Medulla oblongata (tissue), 1 donor: ENCODE data around the gene BBOX1.
"Not testable (repeated sequence)": the region's sequence is repeated elsewhere in the genome, so short reads cannot be mapped to it uniquely, and the experiment has no call there.

Experiments used
- DNase-seq: peaks from one replicate; pipeline ENCODE4 v3.0.0-alpha.2; 2015; ENCODE audit errors: extremely low spot score

The BBOX1 gene

GRCh38 chr11:27040302-27041115 is at the start of gene BBOX1:
TSS of gene BBOX1 (plus strand) at chr11:27040815. CDS start at chr11:27055431, 14,616 bp downstream.
- DNase-seq, result peak; percentile 75

GRCh38 chr11:26992031-26992541 is 48.5 kb upstream of the BBOX1 start:
- DNase-seq, result no peak

GRCh38 chr11:26993965-26994457 is 46.6 kb upstream of the BBOX1 start, which contains the start of gene FIBIN:
TSS of gene FIBIN (plus strand) at chr11:26994112. CDS start at chr11:26994527, 415 bp downstream.
- DNase-seq, result peak; percentile 52

GRCh38 chr11:26994631-26995095 is 46.0 kb upstream of the BBOX1 start:
- no peak for DNase-seq

GRCh38 chr11:26995701-26996460 is 44.7 kb upstream of the BBOX1 start:
- no peak for DNase-seq

GRCh38 chr11:26997378-26997777 is 43.2 kb upstream of the BBOX1 start:
- DNase-seq, result no peak

- not testable (repeated sequence) for DNase-seq
Measured at GRCh38 chr11:27001136-27001730, 39.4 kb upstream of the BBOX1 start.

- no peak for DNase-seq
Measured at GRCh38 chr11:27002431-27002830, 38.2 kb upstream of the BBOX1 start.

GRCh38 chr11:27002838-27003237 is 37.8 kb upstream of the BBOX1 start:
- no peak for DNase-seq

GRCh38 chr11:27004103-27004502 is 36.5 kb upstream of the BBOX1 start:
- no peak for DNase-seq

GRCh38 chr11:27008811-27009535 is 31.6 kb upstream of the BBOX1 start:
- no peak for DNase-seq

GRCh38 chr11:27011560-27012233 is 28.9 kb upstream of the BBOX1 start:
- peak; percentile 51 for DNase-seq

GRCh38 chr11:27012234-27012921 is 28.2 kb upstream of the BBOX1 start:
- DNase-seq, result peak; percentile 70

- no peak for DNase-seq
Measured at GRCh38 chr11:27013781-27014361, 26.7 kb upstream of the BBOX1 start.

- DNase-seq, result no peak
Measured at GRCh38 chr11:27018902-27019529, 21.6 kb upstream of the BBOX1 start.

GRCh38 chr11:27020751-27021150 is 19.9 kb upstream of the BBOX1 start:
- DNase-seq, result no peak

- DNase-seq, result no peak
Measured at GRCh38 chr11:27022659-27023251, 17.9 kb upstream of the BBOX1 start.

GRCh38 chr11:27024865-27025264 is 15.8 kb upstream of the BBOX1 start:
- no peak for DNase-seq
